HEK293 (cell line): ENCODE measurements around the gene UHRF2.

Source experiments
- CTCF ChIA-PET: fragments of 350-600 bp; formaldehyde crosslinking; extraction: SDS; loops from one replicate; lab custom pipeline; 2021; ENCODE audit warnings: antibody characterized with exemption; lab: Yijun Ruan, JAX
- POLR2A ChIA-PET: fragments of 300-600 bp; formaldehyde crosslinking; extraction: SDS; loops from one replicate; lab custom pipeline; 2020; ENCODE audit warnings: antibody characterized with exemption, inconsistent platforms; lab: Yijun Ruan, JAX
- H3K27ac ChIP-seq: fragments of 200-500 bp; sonication (Bioruptor generic); 2 replicates; pipeline ENCODE4 v1.5.1; 2014; ENCODE audit warnings: low read depth, low read length, control low read depth, inconsistent platforms; ENCODE audit errors: extremely low read depth
- H3K36me3 ChIP-seq, 2 experiments: fragments of 200-500 bp in 1 of 2; sonication (Bioruptor generic) in 1 of 2; 1 replicate in 1 of 2; 2 replicates in 1 of 2; pipeline ENCODE4 v1.5.1; 2014 to 2017; ENCODE audit warnings: inconsistent platforms in 2 of 2, low read length in 2 of 2; ENCODE audit not compliant: control insufficient read depth in 2 of 2, insufficient read depth in 1 of 2
- H3K4me1 ChIP-seq: fragments of 200-500 bp; sonication (Bioruptor generic); 2 replicates; pipeline ENCODE4 v1.5.1; 2014; ENCODE audit warnings: mild to moderate bottlenecking, low read length, inconsistent platforms; ENCODE audit not compliant: control insufficient read depth, insufficient read depth
- H3K4me3 ChIP-seq: 2 replicates; pipeline ENCODE4 v1.5.1; 2011; ENCODE audit warnings: low read depth, mild to moderate bottlenecking, control low read depth, low read length, moderate library complexity
- H3K9me3 ChIP-seq: fragments of 200-500 bp; sonication (Bioruptor generic); 2 replicates; pipeline ENCODE4 v1.5.1; 2014; ENCODE audit warnings: low read depth, low read length, inconsistent platforms; ENCODE audit not compliant: control insufficient read depth, insufficient read depth
- KLF7 ChIP-seq: fragments of 450-650 bp; formaldehyde crosslinking; IDR thresholded peaks from 2 replicates; pipeline ENCODE4 v1.5.1; 2016; ENCODE audit warnings: missing biosample characterization, missing genetic modification characterization, borderline replicate concordance
- YY2 ChIP-seq: fragments of 450-650 bp; formaldehyde crosslinking; IDR thresholded peaks from 2 replicates; pipeline ENCODE4 v1.5.1; 2016; ENCODE audit warnings: missing biosample characterization, missing genetic modification characterization
- ZFP69B ChIP-seq: fragments of 450-650 bp; formaldehyde crosslinking; IDR thresholded peaks from 2 replicates; pipeline ENCODE4 v1.5.1; 2016; ENCODE audit warnings: missing biosample characterization, missing genetic modification characterization
- ZNF133 ChIP-seq: fragments of 450-650 bp; formaldehyde crosslinking; IDR thresholded peaks from 2 replicates; pipeline ENCODE4 v1.5.1; 2016; ENCODE audit warnings: missing biosample characterization, missing genetic modification characterization
- ZNF16 ChIP-seq: fragments of 450-650 bp; formaldehyde crosslinking; IDR thresholded peaks from 2 replicates; pipeline ENCODE4 v1.5.1; 2016; ENCODE audit warnings: low read depth, missing biosample characterization, missing genetic modification characterization
- ZNF473 ChIP-seq: fragments of 450-650 bp; formaldehyde crosslinking; IDR thresholded peaks from 2 replicates; pipeline ENCODE4 v1.5.1; 2017; ENCODE audit warnings: missing biosample characterization, missing genetic modification characterization
- ZNF518A ChIP-seq: fragments of 450-650 bp; formaldehyde crosslinking; conservative IDR thresholded peaks from 2 replicates; pipeline ENCODE4 v1.5.1; 2016; ENCODE audit warnings: low read depth, missing biosample characterization, missing genetic modification characterization
- ZNF558 ChIP-seq: fragments of 450-650 bp; formaldehyde crosslinking; IDR thresholded peaks from 2 replicates; pipeline ENCODE4 v1.5.1; 2016; ENCODE audit warnings: missing biosample characterization, missing genetic modification characterization
- ZNF629 ChIP-seq: fragments of 450-650 bp; formaldehyde crosslinking; IDR thresholded peaks from 2 replicates; pipeline ENCODE4 v1.5.1; 2017; ENCODE audit warnings: missing biosample characterization, missing genetic modification characterization
- ZNF677 ChIP-seq: fragments of 450-650 bp; IDR thresholded peaks from 2 replicates; pipeline ENCODE4 v1.5.0; 2018; ENCODE audit warnings: missing biosample characterization, mild to moderate bottlenecking, missing genetic modification characterization, moderate library complexity
- ZNF747 ChIP-seq: fragments of 450-650 bp; formaldehyde crosslinking; IDR thresholded peaks from 2 replicates; pipeline ENCODE4 v1.5.1; 2016; ENCODE audit warnings: missing biosample characterization, missing genetic modification characterization
- ZNF843 ChIP-seq: fragments of 450-650 bp; formaldehyde crosslinking; IDR thresholded peaks from 2 replicates; pipeline ENCODE4 v1.5.1; 2016; ENCODE audit warnings: missing biosample characterization, missing genetic modification characterization
- ZSCAN18 ChIP-seq: fragments of 450-650 bp; formaldehyde crosslinking; IDR thresholded peaks from 2 replicates; pipeline ENCODE4 v1.5.1; 2016; ENCODE audit warnings: missing biosample characterization, missing genetic modification characterization
- TF ChIP-seq, protein P1 (sequence below): fragments of 450-650 bp; IDR thresholded peaks from 2 replicates; pipeline ENCODE4 v1.5.1; 2018; ENCODE audit warnings: missing biosample characterization, mild to moderate bottlenecking, missing genetic modification characterization
- TF ChIP-seq, protein P2 (sequence below): fragments of 450-650 bp; formaldehyde crosslinking; IDR thresholded peaks from 2 replicates; pipeline ENCODE4 v1.5.1; 2016; ENCODE audit warnings: missing biosample characterization, missing genetic modification characterization

UHRF2 gene

DNA sequence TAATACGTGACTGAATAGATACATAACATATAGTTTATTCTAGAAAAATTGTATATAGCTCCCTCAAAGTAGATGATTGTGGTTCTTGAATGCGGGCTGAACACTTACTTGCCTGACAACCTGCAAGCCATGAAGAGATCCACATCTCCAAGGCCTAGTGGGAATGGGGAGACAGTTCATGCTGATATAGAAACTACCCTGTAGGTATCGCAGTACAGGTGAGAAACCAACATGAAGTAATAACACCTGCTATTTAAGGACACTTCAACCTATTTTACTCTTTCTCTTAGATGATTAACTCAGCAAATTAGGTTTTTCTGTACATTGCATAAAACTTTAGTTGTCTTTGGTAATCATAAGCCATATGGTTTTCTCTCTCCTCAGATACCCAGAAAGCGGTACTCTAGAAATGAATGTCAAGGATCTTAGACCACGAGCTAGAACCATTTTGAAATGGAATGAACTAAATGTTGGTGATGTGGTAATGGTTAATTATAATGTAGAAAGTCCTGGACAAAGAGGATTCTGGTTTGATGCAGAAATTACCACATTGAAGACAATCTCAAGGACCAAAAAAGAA lies 47.3 kb downstream of the UHRF2 start:
- POLR2A ChIA-PET = no interaction called here
- no peak overlapping the region for H3K27ac ChIP-seq
- TF ChIP-seq ZNF558 (tag by site-specific recombination) (no peak), ZNF16 (no peak), ZNF133 (tag by site-specific recombination) (no peak), ZNF473 (tag by site-specific recombination) (no peak), ZNF629 (tag by site-specific recombination) (no peak), ZFP69B (tag by site-specific recombination) (no peak), ZSCAN18 (no peak), ZNF843 (no peak), ZNF518A (tag by site-specific recombination) (no peak), KLF7 (tag by site-specific recombination) (no peak), ZNF677 (no peak), ZNF747 (tag by site-specific recombination) (no peak), YY2 (tag by site-specific recombination) (no peak)
- TF ChIP-seq, protein P1, sequence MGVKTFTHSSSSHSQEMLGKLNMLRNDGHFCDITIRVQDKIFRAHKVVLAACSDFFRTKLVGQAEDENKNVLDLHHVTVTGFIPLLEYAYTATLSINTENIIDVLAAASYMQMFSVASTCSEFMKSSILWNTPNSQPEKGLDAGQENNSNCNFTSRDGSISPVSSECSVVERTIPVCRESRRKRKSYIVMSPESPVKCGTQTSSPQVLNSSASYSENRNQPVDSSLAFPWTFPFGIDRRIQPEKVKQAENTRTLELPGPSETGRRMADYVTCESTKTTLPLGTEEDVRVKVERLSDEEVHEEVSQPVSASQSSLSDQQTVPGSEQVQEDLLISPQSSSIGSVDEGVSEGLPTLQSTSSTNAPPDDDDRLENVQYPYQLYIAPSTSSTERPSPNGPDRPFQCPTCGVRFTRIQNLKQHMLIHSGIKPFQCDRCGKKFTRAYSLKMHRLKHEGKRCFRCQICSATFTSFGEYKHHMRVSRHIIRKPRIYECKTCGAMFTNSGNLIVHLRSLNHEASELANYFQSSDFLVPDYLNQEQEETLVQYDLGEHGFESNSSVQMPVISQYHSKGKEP (tag by site-specific recombination) = no peak
- TF ChIP-seq, protein P2, sequence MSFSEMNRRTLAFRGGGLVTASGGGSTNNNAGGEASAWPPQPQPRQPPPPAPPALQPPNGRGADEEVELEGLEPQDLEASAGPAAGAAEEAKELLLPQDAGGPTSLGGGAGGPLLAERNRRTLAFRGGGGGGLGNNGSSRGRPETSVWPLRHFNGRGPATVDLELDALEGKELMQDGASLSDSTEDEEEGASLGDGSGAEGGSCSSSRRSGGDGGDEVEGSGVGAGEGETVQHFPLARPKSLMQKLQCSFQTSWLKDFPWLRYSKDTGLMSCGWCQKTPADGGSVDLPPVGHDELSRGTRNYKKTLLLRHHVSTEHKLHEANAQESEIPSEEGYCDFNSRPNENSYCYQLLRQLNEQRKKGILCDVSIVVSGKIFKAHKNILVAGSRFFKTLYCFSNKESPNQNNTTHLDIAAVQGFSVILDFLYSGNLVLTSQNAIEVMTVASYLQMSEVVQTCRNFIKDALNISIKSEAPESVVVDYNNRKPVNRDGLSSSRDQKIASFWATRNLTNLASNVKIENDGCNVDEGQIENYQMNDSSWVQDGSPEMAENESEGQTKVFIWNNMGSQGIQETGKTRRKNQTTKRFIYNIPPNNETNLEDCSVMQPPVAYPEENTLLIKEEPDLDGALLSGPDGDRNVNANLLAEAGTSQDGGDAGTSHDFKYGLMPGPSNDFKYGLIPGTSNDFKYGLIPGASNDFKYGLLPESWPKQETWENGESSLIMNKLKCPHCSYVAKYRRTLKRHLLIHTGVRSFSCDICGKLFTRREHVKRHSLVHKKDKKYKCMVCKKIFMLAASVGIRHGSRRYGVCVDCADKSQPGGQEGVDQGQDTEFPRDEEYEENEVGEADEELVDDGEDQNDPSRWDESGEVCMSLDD (tag by site-specific recombination) = no peak
- TF ChIP-seq, all 188 proteins: peak for 0
- Histone ChIP-seq H3K36me3 (peaks cover 0 to 8% of the 10 kb centered on the region in 2 experiments; a peak in 2 of 3 replicates), H3K4me1 (no peaks in the 10 kb centered on the region), H3K9me3 (no peaks in the 10 kb centered on the region), H3K4me3 (no peak overlapping the region)
- CTCF ChIA-PET = interaction anchor here (0.6 kb wide), 1 partner anchor 211 kb away, joined by 5 read pairs; no protein-coding TSS in a partner anchor
